Ascending aorta (tissue), 2 donors: Measurements from ENCODE around the gene BIRC7. TPM values are rescaled to one million over a fixed set of nuclear protein-coding genes. Genes with fewer than 3 reads are reported as not detected.

ENCODE experiments used
- DNase-seq, 2 donors: peaks; one replicate each; pipeline ENCODE4 v3.0.0-alpha.2; 2019; ENCODE audit warnings: low spot score in 2 of 2
- H3K27ac ChIP-seq, 2 donors: fragments of 200-600 bp; sonication (generic); one replicate each; pipeline ENCODE4 v1.5.1; 2016 to 2017; ENCODE audit warnings: mild to moderate bottlenecking in 1 of 2
- H3K27me3 ChIP-seq: fragments of 200-600 bp; sonication (generic); one replicate; pipeline ENCODE4 v1.5.1; 2017
- H3K36me3 ChIP-seq, 2 donors: fragments of 200-600 bp; sonication (generic); one replicate each; pipeline ENCODE4 v1.5.1; 2016
- H3K4me1 ChIP-seq, 2 donors: fragments of 200-600 bp; sonication (generic); one replicate each; pipeline ENCODE4 v1.5.1; 2016 to 2017; ENCODE audit warnings: mild to moderate bottlenecking in 1 of 2
- H3K4me3 ChIP-seq, 2 donors: fragments of 200-600 bp; sonication (generic); one replicate each; pipeline ENCODE4 v1.5.1; 2016 to 2017; ENCODE audit warnings: mild to moderate bottlenecking in 1 of 2
- H3K9me3 ChIP-seq, 2 donors: fragments of 200-600 bp; sonication (generic); one replicate each; pipeline ENCODE4 v1.5.1; 2016
- CTCF ChIP-seq, 3 experiments: fragments of 200-600 bp in 2 of 3; fragments of 450-650 bp in 1 of 3; sonication (generic) in 2 of 3; IDR thresholded peaks; one replicate each; pipeline ENCODE4 v1.5.1; 2016 to 2019; ENCODE audit warnings: antibody characterized with exemption in 3 of 3, mild to moderate bottlenecking in 1 of 3, moderate library complexity in 1 of 3
- intact Hi-C: fragments of 100-400 bp; cut with DNase I; formaldehyde crosslinking; loops from one replicate; pipeline ENCODE4 v1.15.1; 2023
- total RNA-seq: library from RNA; depleted of rRNA; stranded (reverse); fragments of >200 nt; gene quantifications from one replicate; pipeline ENCODE4 v1.1.0, GENCODE V29; 2016

The BIRC7 gene
- total RNA-seq, 1 donor from 2014 or later = not detected

- no peak overlapping the region for H3K27ac ChIP-seq
- H3K9me3 ChIP-seq = no peaks in the 10 kb centered on the region
- no peak for TF ChIP-seq CTCF (IDR thresholded peaks at IDR 0.05)
- no peaks in the 10 kb centered on the region for H3K4me1 ChIP-seq
- H3K36me3 ChIP-seq = peaks cover 48 to 53% of the 10 kb centered on the region in 2 donors
- H3K4me3 ChIP-seq = no peak overlapping the region
- DNase-seq = no peak
- intact Hi-C loops = no loop called here
- no peaks in the 10 kb centered on the region for H3K27me3 ChIP-seq
These were observed 53.0 kb downstream of the BIRC7 start for GRCh38 chr20:63288581-63289251.

GRCh38 chr20:63289311-63290135 lies 53.8 kb downstream of the BIRC7 start:
- Histone ChIP-seq H3K9me3 (no peaks in the 10 kb centered on the region), H3K4me3 (no peak overlapping the region), H3K36me3 (peaks cover 40 to 46% of the 10 kb centered on the region in 2 donors), H3K27me3 (no peaks in the 10 kb centered on the region), H3K4me1 (no peaks in the 10 kb centered on the region), H3K27ac (no peak overlapping the region)
- DNase-seq = no peak
- intact Hi-C loops = no loop called here
- no peak for TF ChIP-seq CTCF (IDR thresholded peaks at IDR 0.05)

Other genes starting within 250 kb of the BIRC7 start
- not detected for gene BHLHE23, start 228.9 kb upstream of the BIRC7 start, total RNA-seq
- gene YTHDF1, start 19.8 kb upstream of the BIRC7 start, total RNA-seq = 14.2 TPM
- gene NKAIN4, start 18.6 kb downstream of the BIRC7 start, total RNA-seq = not detected
- gene ARFGAP1, start 36.9 kb downstream of the BIRC7 start, total RNA-seq = 57.0 TPM
- gene COL20A1, start 57.3 kb downstream of the BIRC7 start, total RNA-seq = not detected
- gene CHRNA4, start 125.4 kb downstream of the BIRC7 start, total RNA-seq = not detected
- not detected for gene KCNQ2, start 236.8 kb downstream of the BIRC7 start, total RNA-seq